ENCODE measurements around the gene MYPOP. TPM values are rescaled to one million over a fixed set of nuclear protein-coding genes. Genes with fewer than 3 reads are reported as not detected.

MYPOP gene
- polyA plus RNA-seq, 1 donor = 4.8 TPM

DNA sequence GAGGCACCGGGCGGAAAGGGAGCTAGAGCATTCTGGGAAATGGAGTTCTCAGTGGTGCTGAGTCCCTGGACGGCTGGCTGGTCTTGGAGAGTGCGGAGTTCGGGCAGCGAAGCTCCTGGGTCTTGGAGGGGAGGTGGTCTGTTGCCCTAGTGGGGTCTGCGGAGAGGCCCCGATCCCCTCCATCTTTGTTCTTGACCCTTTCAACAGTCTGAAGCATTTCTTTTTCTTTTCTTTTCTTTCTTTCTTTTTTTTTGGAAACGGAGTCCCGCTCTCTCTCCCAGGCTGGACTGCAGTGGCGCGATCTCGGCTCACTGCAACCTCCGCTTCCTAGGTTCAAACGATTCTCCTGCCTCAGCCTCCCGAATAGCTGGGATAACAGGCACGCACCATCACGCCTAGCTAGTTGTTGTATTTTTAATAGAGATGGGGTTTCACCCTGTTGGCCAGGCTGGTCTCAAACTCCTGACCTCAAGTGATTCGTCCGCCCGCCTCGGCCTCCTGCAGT lies 39.0 kb downstream of the MYPOP start:
- no peak for DNase-seq

DNA sequence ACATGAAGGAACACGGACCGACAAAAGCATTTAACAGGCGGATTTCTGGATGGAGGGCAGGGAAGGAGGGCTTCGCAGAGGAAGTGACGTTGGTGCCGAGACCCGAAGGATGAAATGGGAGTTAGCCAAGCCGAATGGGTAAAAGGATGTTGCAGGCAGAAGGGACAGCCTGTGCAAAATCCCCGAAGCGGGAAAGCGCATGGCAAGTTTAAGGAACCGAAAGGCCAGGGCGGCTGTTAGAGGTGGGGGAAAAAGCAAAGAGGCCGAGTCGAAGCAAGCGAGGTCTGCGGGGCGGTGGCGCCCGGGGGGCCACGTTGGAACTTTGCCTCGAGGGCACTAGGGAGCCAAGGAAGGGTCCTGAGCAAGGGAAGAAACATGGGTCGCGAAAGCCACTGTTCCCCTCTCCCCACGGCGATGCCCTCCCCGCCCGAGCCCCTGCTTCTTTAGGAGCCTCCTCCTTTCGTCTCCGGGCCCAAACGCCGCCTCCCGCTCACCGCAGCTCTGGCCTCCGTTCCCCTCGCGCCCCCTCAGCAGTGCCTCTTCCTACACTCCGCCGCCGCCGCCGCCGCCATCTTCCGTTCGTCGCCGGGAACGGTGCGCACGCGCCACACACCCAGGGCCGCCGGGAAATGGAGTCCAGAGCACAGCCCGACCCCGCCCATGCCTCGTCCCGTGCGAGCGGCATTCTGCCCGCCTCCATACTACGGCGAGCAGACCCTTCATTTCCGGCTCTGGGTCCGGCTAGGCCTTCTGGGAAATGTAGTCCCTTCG lies 39.7 kb downstream of the MYPOP start, which contains the start of gene SYMPK:
TSS of gene SYMPK (minus strand) at position 584 of the 771 bp plus-strand sequence. CDS start 8,652 bp downstream, outside the sequence.
- peak; percentile 99 for DNase-seq

DNA sequence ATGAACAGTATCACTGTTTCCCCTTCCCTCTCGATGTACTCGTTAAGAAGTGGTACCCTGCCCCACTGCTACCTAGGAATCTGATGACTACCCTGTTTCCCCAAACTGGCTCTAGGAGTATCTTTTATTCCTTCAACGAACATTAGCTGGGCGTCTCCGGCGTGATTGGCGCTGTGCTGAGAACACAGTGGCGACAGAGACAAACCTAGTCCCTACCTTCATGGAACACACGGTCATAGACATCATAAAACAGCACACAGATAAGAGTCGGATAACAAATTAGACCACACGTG lies 40.2 kb downstream of the MYPOP start:
- DNase-seq = no peak

DNA sequence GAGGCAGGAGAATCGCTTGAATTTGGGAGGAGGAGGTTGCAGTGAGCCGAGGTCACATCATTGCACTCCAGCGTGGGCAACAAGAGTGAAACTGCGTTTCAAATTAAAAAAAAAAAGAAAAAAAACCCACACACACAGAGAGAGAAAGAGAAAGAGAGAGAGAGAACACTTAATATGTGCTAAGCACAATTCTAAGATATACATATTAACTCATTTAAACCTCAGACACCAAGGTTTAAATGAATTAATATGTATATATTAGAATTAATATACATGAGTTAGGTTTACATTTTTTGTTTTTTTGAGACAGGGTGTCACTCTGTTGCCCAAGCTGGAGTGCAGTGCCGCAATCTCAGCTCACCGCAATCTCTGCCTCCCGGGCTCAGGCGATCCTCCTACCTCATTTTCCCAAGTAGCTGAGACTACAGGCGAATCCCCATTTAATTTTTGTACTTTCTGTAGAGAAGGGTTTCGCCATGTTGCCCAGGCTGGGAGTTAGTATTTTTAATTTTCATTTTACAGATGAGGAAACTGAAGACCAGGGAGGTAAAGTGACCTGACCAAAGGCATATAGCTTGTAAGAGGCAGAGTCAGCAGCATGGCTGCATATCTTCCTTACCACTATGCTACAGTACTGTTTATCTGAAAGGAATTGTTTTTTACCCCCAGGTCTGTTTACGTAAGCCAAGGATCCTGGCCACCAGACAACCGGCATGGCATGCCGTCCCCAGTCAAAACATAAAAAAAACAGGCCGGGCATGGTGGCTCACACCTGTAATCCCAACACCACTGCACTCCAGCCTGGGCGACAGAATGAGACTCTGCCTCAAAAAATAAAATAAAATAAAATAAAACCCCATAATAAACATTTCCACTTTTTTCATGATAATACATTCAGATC lies 41.8 kb downstream of the MYPOP start:
- no peak for DNase-seq

DNA sequence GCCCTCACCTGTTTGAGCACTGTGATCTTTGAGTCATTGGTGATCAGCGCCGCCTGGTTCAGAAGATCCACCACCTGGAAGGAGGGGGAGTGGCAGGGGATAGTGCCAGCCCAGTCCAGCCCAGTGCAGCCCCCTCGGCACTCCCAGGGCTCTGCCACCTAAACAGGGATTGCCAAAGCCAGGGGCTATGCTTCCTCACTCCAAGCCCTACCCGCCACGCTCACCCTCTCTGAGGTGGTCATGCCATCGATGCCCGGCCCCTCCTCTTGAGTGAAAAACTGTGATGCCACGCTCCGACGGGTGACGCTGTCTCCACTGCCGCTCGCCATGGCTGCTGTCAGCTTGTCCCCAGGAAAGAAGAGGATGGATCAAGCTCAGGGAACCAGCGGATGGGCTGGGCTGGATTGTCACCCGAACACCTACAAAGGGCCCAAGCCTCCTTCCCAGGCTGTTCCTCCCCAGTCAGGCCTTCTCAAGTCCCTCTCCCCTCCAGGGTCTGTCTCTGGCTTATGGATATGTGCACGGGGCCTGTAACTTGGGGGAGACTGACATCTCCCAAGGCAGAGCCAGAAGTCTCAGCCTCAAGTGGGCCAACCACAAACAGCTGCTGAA lies 48.1 kb downstream of the MYPOP start:
- no peak for DNase-seq

- DNase-seq = no peak
These were observed 49.4 kb downstream of the MYPOP start for GRCh38 chr19:45852983-45853382.

DNA sequence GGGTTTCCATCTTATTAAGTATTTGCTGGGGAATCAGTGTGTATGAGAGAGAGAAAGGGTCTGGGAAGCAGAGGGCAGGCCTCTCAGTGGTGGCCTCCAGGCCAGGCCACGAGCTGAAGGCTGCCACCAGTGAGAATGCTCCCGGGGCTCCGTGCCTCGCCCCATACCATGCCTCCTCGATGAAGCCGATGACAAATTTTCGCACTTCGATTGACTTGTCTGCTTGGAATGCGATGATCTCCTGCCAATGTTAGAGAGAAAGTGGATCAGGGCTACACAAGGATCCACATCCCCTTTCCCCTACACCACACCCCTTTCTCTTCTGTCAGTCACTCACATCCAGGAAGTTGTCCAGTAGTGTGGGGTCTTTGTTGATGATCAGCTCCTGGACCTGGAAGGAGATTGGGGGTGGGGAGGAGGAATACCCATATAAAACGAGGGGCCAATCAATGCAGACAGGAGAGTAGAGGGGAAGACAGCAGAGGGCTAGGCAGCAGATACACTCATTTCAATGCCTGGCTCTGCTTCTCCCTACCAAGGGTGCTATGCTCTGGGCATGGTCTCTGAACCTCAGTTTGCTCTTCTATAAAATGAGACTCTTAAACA lies 50.2 kb downstream of the MYPOP start:
- DNase-seq = no peak

DNA sequence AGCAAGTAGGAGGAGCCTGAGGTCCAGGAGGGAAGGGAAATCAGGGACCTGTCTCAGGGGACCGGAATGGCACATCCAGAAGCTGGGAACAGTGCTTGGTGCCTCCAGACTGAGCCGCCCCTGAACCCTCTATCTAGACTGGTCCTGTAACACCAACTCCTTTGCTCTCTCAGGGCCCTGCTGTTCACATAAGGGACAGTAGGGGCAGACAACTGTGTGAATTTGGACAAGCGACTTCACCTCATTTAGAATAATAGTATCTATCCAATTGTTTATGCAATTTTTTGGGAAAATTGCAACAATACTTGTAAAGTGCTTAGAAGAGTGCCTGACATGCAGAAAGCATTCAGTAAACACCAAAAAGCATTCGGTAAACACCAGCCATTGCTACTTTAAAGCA lies 53.5 kb downstream of the MYPOP start:
- no peak for DNase-seq

DNA sequence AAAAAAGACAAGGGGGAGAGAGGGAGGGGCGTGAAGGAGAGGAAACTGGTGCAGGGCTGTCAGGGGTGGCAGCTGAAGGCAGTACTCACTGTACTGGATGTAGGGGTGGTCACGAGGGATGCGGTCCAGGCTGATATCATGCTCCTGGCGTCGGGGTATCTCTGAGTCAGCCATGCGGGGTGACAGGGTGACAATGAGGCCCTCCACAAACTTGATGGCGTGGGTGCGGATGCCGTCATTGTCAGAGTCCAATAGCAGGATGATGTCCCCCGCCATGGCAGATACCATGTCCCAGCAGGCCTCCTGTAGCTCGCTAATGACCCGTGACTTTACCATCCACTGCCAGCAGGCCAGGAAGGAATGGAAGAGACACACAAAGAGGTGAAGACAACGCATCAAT lies 54.8 kb downstream of the MYPOP start:
- DNase-seq = no peak

DNA sequence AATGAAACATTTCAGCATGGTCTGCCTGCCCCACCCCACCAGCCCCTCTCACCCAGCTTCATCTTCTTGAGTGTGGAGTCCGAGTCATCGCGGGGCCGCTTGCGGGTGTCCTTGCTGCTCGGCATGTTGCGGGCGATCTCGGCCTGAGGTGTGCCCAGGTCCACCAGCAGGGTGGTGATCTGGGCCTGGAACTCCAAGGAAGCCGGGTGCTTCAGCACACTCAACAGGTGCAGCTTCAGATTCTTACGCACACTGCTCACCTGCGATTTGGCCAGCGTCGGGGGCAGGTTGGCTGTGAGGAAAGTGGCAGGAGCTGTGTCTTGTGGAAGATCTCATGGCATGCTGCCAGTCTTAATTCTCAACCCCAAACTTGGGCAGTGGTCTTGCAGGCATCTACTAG lies 60.2 kb downstream of the MYPOP start:
- no peak for DNase-seq

Other genes starting within 250 kb of the MYPOP start
- gene GIPR, start 234.4 kb downstream of the MYPOP start, polyA plus RNA-seq (ENCODE audit: insufficient read length) = 1.7 TPM
- 238 TPM for gene SNRPD2, start 210.7 kb downstream of the MYPOP start, polyA plus RNA-seq (ENCODE audit: insufficient read length)
- gene QPCTL, start 209.9 kb downstream of the MYPOP start, polyA plus RNA-seq (ENCODE audit: insufficient read length) = 4.0 TPM
- gene FBXO46, start 171.7 kb downstream of the MYPOP start, polyA plus RNA-seq (ENCODE audit: insufficient read length) = 16.2 TPM
- not detected for gene MEIOSIN, start 169.2 kb downstream of the MYPOP start, polyA plus RNA-seq (ENCODE audit: insufficient read length)
- 32.1 TPM for gene SIX5, start 133.4 kb downstream of the MYPOP start, polyA plus RNA-seq (ENCODE audit: insufficient read length)
- 399 TPM for gene DMPK, start 120.1 kb downstream of the MYPOP start, polyA plus RNA-seq (ENCODE audit: insufficient read length)
- 57.6 TPM for gene DMWD, start 109.8 kb downstream of the MYPOP start, polyA plus RNA-seq (ENCODE audit: insufficient read length)
- gene RSPH6A, start 87.3 kb downstream of the MYPOP start, polyA plus RNA-seq (ENCODE audit: insufficient read length) = not detected
- gene SYMPK, start 39.5 kb downstream of the MYPOP start, polyA plus RNA-seq (ENCODE audit: insufficient read length) = 40.3 TPM
- not detected for gene FOXA3, start 38.3 kb downstream of the MYPOP start, polyA plus RNA-seq (ENCODE audit: insufficient read length)
- 20.8 TPM for gene IRF2BP1, start 16.5 kb downstream of the MYPOP start, polyA plus RNA-seq (ENCODE audit: insufficient read length)
- not detected for gene NANOS2, start 12.2 kb upstream of the MYPOP start, polyA plus RNA-seq (ENCODE audit: insufficient read length)
- gene NOVA2, start 71.3 kb upstream of the MYPOP start, polyA plus RNA-seq (ENCODE audit: insufficient read length) = 5.0 TPM
- gene CCDC61, start 92.9 kb upstream of the MYPOP start, polyA plus RNA-seq (ENCODE audit: insufficient read length) = 9.0 TPM
- 0.83 TPM for gene PGLYRP1, start 120.4 kb upstream of the MYPOP start, polyA plus RNA-seq (ENCODE audit: insufficient read length)
- gene IGFL4, start 138.4 kb upstream of the MYPOP start, polyA plus RNA-seq (ENCODE audit: insufficient read length) = 5.7 TPM
- gene IGFL3, start 222.1 kb upstream of the MYPOP start, polyA plus RNA-seq (ENCODE audit: insufficient read length) = not detected
- gene IGFL2, start 245.6 kb upstream of the MYPOP start, polyA plus RNA-seq (ENCODE audit: insufficient read length) = 0.44 TPM